HG03280 (cell line): ENCODE measurements around the gene TCEA3.

Experiments
- ATAC-seq: cut with Tn5 transposase; IDR thresholded peaks from one replicate; pipeline ENCODE4 v1.9.1; 2021; ENCODE audit warnings: mild to moderate bottlenecking, moderate library complexity; ENCODE audit not compliant: unreplicated experiment

The TCEA3 gene

GRCh38 chr1:23341931-23342692 is 82.4 kb downstream of the TCEA3 start:
- ATAC-seq = no peak

DNA sequence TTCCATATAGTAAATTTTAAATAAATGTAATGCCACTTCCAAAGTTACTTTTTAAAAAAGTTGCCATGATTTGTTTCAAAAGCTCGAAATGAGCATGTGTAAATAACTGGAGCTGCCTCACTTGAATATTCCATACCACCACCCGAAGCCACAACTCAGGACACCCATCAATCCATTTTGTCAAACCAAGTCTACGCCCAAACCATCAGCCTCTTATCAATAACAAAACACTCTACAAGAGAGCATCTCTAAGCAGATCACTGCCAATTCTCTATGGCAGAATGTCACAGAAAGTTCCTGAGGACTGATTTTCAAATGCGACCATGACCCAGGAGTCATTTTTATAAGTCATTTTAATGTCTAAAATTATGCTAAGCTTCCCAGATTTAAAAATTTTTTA is 84.9 kb downstream of the TCEA3 start:
- ATAC-seq = no peak

GRCh38 chr1:23337869-23338268 is 86.7 kb downstream of the TCEA3 start:
- ATAC-seq = no peak

DNA sequence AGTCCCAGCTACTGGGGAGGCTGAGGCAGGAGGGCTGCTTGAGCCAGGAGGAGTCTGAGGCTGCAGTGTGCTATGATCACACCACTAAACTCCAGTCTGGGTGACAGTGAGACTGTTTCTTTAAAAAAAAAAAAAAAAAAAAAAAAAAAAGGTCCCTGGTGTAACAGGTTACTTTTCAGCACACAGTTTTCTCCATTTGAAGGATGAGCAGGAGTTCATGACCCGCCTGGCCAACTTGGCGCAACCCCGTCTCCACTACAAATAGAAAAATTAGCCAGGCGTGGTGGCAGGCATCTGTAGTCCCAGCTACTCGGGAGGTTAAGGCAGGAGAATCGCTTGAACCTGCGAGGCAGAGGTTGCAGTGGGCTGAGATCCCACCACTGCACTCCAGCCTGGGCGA is 92.8 kb downstream of the TCEA3 start:
- no peak for ATAC-seq
